HG02610 (cell line): Measurements from ENCODE around the gene UBE2V1.
"Not testable (repeated sequence)": the region's sequence is repeated elsewhere in the genome, so short reads cannot be mapped to it uniquely, and the experiment has no call there.

Experiments
- ATAC-seq: cut with Tn5 transposase; IDR thresholded peaks from one replicate; pipeline ENCODE4 v1.9.1; 2021; ENCODE audit warnings: mild to moderate bottlenecking, moderate library complexity; ENCODE audit not compliant: unreplicated experiment

The UBE2V1 gene

DNA sequence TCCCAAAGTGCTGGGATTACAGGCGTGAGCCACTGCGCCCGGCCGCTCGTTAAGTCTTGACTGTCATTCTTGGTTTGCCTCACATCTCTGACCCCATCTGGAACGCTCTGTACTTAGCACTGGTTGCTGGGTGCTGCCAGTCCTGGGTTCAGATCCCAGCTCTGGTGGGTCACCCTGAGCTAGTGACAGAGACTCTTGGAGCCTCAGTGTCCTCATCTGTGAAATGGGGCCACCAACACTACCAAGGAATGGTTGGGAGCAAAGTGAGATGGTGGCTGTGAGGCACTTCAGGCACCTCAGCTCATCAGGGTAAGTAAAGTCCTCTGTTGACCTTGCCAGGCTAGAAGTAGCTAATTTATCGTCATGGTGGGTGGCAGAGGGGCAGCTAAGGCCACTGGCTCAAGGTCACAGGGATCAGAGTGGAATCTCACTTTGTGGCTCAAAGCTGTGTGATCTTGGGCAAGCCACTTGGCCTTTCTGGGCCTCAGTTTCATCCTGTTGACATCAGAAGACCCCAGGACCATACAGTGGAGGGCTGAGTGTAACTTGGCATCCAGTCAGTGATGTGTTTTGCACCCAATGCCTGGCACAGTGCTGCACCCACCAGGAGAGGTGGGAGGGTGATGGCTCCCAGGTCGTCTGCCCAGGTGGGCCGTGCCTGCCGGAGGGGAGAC is 46.7 kb downstream of the UBE2V1 start:
- no peak for ATAC-seq

DNA sequence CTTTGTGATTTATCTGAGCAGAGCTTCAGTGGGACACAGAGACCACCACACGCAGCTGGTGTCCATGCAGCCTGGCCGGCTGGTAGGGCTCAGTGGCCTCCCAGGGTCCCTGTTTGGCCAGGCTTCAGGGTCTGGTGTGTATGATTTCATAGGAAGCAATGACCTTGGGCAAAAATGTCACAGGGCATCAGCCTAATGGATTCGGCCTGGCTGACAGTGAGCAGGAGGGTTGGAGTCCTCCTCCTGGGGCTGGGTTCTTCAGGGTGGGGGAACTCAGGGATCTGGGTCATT is 47.7 kb downstream of the UBE2V1 start:
- no peak for ATAC-seq

DNA sequence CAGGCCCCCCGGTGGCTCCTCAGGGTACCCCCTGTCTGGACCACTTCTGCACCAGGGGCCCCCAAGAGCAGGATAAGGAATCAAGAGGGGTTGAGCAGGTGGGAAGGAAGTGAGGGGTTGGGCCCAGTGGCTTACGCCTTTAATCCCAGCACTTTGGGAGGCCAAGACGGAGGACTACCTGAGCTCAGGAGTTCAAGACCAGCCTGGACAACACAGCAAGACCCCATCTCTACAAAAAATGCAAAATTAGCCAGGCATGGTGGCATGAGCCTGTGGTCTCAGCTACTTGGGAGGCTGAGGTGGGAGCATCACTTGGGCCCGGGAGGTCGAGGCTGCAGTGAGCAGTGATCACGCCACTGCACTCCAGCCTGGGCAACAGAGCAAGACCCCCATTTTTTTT is 49.2 kb downstream of the UBE2V1 start:
- ATAC-seq: not testable (repeated sequence)

DNA sequence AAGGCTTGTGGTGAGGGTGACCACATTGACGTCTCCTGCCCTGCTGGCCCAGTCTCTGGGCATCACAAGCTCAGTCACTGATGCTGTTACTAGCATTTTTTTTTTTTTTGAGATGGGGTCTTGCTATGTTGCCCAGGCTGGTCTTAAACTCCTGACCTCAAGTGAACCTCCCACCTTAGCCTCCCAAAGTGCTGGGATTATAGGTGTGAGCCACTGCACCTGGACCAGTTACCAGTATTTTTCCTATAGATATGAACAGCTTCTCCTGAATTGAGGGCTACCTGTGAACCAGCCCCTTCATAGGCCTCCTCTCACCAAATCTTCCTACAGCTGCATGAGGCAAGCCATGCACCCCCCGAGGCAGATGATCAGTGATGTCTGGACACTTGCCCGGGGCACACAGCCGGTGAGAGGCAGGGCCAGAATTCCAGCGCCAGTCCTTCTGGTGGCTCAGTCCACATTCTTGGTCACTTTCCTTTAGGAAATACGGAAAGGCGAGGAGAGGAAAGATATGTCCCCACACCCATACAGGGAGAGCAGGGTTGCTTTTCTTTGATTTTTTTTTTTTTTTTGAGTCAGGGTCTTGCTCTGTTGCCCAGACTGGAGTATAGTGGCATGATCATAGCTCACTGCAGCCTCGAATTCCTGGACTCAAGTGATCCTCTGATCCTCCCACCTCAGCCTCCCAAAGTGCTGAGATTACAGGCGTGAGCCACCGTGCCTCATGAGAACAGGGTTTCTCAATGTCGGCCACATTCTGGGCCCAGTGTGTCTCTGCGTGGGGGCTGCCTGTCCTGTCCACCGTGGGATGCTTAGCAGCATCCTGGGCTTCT is 50.7 kb downstream of the UBE2V1 start:
- ATAC-seq: no peak

DNA sequence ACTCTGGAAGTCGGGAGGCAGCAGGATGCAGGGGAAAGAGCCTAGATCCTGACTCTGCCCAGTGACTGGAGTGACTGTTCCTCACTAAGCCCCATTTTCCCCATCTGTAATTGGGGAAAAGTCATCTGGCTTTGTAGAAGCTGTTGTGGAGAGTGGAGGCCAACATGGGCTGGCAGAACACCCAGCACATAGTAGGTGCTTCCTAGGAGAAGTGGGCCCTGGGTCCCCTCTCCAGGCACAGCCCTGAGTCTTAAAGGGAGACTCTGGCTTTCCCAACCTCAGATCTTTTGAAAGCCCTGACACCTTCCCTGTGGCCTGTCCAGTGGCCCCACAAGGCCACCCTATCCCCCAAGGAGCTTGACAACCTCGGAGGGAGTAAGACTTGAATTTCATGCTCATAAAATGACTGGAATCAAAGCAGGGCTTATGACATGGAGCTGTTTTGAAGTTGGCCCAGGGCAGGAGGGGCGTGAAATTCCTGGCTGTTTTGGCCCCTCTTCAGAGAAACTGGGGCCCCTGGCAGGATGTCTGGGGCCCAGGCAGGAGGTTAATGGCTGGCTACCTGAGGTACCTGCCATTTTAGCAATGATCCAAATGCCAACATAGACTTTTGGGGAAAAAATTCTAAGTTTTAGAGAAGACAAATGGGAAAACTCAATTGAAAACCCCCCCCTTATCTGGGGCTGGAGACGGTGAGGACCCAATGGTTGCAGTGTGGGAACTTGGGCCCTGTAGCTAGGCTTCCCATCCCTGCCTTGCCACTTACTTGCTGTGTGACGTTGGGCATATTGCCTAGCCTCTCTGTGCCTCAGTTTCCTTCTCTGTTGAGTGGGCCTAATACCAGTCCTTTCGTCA is 51.6 kb downstream of the UBE2V1 start:
- ATAC-seq: no peak

DNA sequence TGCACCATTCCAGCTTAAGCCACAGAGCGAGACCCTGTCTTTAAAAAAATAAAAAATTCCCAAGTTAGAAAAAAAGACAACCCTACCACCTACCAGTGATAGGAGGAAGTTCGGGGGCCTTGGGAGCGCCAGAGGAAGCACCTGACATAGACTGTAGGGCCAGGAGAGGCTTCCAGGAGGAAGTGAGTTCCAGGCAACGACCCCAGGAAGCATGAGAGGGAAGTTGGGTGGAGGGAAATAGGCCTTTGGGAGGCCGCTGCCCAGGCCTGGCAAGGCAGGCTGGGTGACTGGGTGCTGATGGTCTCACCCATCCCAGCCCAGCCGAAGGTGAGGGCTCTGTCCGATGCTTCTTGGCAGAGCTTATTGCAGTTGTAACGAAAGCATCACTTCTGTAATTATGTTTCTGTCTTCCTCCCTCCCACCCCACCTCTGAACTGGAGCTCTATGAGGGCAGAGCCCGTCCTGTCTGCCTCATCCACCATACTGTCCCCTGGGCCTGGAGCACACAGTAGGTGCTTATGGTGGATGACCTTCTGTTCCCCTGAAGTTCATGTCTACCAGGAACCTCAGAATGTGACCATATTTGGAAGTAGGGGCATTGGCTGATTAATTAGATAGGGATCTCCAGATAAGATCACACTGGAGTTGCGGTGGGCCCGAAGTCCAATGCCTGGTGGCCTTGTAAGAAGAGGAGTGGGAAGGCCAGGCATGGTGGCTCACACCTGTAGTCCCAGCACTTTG is 54.1 kb downstream of the UBE2V1 start:
- no peak for ATAC-seq

DNA sequence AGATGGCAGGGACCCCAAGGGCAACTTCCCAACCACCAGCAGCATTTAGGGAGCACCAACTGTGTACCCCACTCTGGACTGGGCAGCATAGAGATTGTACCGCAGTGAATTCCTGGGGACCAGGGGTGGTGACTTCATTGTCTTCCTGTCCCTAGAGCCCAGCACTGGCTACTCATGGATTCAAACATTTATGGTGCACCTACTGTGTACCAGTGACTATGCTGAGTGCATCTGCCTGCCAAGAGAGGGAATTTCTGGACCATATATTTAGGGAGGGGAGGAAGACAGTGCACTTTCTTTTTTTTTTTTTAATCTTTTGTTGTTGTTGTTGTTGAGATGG is 55.3 kb downstream of the UBE2V1 start:
- ATAC-seq: no peak

DNA sequence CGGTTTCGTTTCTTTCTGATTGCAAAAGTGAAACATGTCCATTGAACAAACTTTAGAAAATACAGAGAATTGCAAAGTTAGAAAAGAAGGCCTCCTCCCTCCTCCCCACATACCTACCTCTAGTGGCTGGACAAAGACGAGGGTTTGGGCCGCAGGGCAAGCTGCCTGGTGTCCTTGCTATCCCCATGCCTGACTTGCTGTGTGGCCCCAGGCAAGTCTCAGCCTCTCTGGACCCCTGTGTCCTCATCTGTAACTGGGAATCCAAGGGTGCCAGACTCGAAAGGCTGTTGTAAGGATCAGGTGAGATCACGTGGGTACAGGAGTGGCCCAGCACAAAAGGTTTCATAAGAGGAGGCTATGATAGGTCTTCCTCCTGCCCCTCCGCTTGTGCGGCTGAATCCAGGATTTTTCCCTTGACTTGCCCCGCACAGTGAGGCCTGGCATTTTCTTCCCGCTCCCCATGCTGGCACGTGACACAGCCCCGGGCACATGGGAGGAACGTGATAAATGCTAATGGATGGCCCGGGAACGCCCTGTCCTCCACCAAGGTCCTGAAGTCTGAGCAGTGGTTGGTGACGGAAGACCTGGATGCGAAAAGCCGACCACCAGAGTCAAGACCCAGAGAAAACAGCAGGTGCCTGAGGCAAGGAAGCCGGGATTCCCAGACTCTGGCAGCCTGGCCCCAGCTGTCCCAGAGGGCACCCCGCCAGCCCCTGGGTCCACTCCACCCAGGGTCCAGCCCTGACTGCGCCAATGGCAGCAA is 55.8 kb downstream of the UBE2V1 start:
- no peak for ATAC-seq

DNA sequence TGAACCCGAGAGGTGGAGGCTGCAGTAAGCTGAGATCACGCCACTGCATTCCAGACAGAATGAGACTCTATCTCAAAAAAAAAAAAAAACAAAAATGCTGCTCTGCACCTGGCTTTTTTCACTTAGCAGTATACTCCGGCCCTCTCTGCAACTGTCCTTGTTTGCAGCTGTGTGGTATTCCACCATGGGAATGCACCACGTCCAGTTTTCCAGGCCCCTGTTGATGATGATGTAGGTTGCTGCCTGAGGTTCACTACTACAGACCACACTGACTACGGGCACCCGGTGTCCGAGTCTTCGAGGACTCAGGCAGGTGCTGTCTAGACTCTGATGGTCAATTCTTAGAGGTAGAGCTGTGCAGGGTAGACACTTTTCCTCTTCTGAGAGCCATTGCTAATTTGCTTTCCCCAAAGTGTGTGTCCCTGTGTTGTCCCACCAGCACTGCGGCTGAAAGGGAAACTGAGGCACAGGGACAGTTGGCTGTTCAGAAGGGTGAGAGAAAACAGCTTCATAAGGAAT is 56.5 kb downstream of the UBE2V1 start:
- no peak for ATAC-seq

DNA sequence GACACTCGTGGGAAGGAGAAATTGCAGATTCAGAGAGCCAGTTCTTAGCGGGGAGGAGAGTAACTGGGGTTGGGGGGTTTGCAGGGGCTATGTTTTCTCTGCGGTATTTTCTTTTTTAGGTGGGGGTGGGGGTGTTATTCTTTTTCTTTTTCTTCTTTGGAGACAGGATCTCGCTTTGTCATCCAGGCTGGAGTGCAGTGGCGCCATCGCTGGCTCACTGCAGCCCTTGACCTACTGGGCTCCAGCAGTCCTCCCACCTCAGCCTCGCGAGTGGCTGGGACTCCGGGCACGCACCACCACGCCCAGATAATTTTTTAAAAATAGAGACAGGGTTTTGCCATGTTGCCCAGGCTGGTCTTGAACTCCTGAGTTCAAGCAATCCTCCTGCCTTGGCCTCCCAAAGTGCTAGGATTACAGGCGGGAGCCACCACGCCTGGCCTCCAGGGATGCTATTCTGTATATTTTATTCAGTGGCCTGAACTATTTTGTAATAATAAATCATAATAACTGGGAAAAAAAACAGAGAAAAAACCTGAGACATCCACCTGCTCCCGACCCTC is 57.3 kb downstream of the UBE2V1 start:
- ATAC-seq: no peak

DNA sequence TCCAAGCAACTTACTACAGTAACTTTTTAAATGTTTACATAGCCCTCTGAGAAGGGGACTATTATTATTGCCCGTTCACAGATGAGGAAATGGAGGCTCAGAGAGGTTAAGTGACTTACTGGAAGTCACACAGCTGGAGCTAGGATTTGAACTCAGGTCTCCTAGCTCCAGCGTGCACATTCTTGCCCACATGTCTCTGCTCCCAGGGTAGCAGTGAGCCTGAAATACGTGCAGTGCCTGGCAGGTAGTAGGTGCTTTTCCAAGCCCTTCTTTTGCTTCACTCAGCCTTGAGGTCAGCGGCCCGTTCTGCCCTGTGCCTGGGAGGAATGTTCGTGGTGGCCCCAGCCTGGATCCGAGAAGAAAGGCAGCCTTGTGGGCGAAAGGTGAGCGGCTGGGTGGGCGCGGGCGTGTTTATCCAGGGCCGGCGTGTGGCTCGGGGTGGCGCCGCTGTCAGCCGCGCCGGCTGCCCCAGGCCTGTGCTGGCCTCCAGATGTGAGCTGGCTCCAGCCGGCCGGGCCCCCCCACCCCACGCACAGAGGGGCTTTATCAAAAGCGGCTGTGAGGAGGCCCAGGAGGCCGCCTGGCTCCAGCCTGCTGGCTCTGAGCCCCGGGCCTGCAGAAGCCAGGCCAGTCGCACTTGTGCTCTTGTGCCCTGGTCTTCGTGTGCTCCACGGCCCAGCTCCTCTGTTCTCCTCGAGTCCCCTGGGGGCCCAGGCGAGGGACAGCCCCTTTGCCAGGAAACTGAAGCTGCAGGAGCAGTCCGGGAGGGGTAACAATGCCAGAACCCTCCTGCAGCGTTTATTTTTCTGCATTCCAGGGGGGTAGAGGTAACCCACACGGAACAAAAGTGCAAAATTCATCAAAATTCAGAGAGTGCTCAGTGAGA is 58.1 kb downstream of the UBE2V1 start:
- ATAC-seq: no peak

DNA sequence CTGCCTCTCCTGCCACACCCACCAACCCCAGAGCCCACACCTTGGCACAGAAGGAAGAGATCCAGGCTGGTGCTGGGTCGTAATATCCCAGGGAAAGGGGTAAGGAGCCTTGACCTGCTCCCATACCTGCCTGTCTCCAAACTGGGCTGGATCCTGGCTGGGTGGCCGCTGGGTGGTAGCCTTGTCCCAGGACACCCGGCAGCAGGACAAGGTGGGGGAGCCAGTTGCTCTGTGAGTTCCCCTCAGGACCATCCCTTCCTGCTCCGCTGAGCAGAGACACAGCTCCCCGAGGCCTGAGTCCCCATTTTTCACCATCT is 58.8 kb downstream of the UBE2V1 start:
- no peak for ATAC-seq

DNA sequence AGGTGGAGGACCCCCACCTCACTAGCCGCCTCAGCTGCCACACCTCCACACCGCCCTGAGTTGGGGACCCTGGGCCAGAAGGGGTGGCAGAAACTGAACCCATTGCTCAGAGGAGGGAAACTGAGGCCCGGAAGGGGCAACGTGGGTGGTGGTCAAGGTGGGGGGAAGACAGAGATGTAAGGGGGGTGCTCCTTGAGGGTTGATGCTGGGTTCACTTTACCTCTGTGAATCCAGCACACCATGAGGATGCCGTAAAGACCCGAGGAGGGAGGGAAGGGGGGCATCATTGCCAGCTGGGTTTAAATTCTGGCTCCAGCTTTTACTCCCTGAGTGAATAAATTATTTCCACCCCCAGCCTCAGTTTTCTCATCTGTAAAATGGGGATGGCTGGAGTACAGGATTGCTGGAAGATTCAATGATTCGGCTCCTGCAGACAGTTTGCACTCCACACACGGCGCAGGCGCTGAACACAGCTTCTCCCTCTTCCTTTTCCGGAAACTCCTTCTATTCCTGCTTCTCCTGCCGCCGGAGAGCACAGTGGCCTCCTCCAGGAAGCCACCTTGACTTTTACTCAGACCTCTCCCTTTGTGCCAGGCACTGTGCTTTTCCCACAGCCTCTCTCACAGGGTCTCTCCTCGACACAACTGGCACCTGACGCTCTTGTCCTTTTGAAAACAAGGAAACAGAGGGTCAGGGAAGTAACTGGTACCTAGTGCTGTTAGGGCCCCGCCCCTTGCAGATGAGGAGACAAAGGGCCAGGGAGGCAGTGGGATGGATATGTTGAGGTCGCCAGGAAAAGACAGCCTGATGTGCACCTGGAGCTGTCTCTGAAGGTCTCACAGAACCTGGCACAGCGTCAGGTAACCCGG is 59.4 kb downstream of the UBE2V1 start:
- ATAC-seq: no peak

DNA sequence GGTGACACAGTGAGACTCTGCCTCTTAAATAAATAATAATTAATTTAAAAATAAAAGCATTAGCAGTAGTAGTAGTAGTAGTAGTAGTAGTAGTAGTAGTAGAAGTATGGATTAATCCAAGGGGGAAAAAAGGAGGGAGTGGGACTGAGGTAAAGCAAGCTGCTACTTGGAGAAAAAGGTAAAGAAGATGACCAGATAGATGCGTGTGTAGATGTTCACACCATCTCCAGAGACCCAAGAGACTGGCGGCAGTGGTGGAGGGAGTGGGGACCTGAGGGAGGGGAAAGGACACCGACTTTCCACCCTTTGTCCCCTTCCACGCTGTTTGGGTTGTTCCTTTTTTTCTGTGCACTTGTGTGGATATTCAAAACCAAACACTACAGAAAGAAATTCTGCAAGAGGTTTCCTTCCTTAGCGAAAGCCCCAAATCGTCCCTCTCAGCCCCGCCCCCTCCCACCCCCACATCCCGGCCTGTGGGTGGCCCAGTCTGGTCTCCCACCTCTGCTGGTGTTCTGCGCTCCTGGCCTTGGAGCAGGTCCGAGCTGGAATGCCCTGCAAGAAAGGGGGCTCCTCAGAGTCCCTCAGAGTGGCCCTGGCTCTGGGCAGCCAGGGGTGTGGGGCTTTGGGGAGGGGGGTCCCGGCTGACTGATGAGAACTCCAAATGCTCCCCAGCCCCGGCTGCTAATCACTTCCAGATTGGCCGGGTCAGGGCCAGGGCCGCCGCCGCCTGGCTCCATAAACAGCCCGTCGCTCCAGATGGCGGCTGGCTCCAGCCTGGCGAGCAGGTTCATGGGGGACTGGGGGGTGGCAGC is 60.2 kb downstream of the UBE2V1 start:
- ATAC-seq: no peak

DNA sequence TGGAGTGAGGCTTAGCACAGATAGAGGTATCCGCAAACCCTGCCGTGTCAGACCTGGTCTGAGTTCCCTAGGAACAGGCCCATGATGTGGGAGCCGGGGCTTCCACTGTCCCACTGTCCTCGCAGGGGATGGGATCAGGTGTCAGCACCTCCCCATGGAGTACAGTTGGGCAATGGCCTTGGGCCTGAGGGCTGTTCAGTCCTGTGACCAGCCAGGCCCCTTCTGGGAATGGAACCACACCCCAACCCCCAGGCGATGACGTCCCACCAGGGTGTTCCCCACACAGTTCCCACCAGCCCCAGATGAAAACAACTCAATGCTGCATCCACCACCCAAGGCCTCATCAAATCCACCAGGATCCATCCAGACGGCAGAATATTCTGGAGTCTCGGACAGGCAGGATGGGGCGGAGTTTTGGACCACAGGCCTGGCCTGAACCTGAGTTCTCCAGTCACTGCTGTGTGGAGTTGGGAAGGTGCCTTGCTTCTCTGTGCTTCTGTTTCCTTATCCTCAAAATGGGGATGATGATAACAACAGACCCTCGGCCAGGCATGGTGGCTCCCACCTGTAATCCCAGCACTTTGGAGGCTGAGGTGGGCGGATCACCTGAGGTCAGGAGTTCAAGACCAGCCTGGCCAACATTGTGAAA is 62.2 kb downstream of the UBE2V1 start:
- ATAC-seq: no peak

DNA sequence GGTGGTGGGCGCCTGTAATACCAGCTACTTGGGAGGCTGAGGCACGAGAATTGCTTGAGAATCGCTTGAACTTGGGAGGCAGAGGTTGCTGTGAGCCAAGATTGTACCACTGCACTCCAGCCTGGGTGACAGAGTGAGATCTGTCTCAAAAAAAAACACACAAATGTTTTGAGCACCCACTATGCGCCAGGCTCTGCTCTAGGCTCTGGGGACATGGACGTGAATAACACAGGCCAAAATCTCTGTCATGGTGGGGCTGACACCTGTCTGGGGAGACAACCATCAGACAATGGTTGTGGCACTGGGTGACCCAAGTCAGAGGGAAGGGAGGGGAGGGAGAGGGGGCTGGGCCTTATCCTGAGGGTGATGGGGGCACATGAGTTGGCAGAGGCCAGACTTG is 62.7 kb downstream of the UBE2V1 start:
- ATAC-seq: no peak
